Right atrium auricular region (tissue), 2 donors: ENCODE measurements around the gene FCN3. TPM values are rescaled to one million over a fixed set of nuclear protein-coding genes. Genes with fewer than 3 reads are reported as not detected.

Experiments
- DNase-seq: peaks from one replicate; pipeline ENCODE4 v3.0.0-alpha.2; 2019; ENCODE audit warnings: low spot score
- H3K27ac ChIP-seq, 2 donors: fragments of 200-600 bp; sonication (generic); 1 replicate in 1 of 2; 2 replicates in 1 of 2; pipeline ENCODE4 v1.5.1; 2016 to 2019
- H3K27me3 ChIP-seq, 2 donors: fragments of 200-600 bp; sonication (generic); one replicate each; pipeline versions ENCODE4 v1.5.1 to v1.6.0; 2017 to 2019
- H3K36me3 ChIP-seq: fragments of 200-600 bp; sonication (generic); one replicate; pipeline ENCODE4 v1.5.1; 2016
- H3K4me1 ChIP-seq, 2 donors: fragments of 200-600 bp; sonication (generic); one replicate each; pipeline versions ENCODE4 v1.5.1 to v1.6.0; 2017 to 2019
- H3K4me3 ChIP-seq, 2 donors: fragments of 200-600 bp; sonication (generic); 1 replicate in 1 of 2; 2 replicates in 1 of 2; pipeline ENCODE4 v1.5.1; 2017 to 2019; ENCODE audit warnings: mild to moderate bottlenecking in 1 of 2, moderate library complexity in 1 of 2
- H3K9me3 ChIP-seq, 2 donors: fragments of 200-600 bp; sonication (generic); one replicate each; pipeline ENCODE4 v1.5.1; 2019
- CTCF ChIP-seq, 2 donors: fragments of 200-600 bp; sonication (generic); IDR thresholded peaks; one replicate each; pipeline ENCODE4 v1.5.1; 2019; ENCODE audit warnings: antibody characterized with exemption in 2 of 2
- total RNA-seq, 2 donors: library from RNA; depleted of rRNA; stranded (reverse); fragments of >200 nt; gene quantifications; one replicate each; pipeline ENCODE4 v1.1.0, GENCODE V29; 2016

FCN3 gene
- total RNA-seq, 2 donors from 2014 or later = 21.1 to 36.6 TPM

- H3K4me3 ChIP-seq = no peak overlapping the region
- H3K27ac ChIP-seq = peak overlapping the region in 1 of 2 donors; percentile 51
- peaks cover 0 to 36% of the 10 kb centered on the region in 2 donors for H3K4me1 ChIP-seq
- peaks cover 42% of the 10 kb centered on the region for H3K36me3 ChIP-seq
- no peak for TF ChIP-seq CTCF (IDR thresholded peaks at IDR 0.05)
- DNase-seq = no peak
- no peaks in the 10 kb centered on the region for H3K27me3 ChIP-seq
- H3K9me3 ChIP-seq = no peaks in the 10 kb centered on the region
Observed at GRCh38 chr1:27330786-27331185, 43.8 kb downstream of the FCN3 start.

- peaks cover 0 to 53% of the 10 kb centered on the region in 2 donors for H3K4me1 ChIP-seq
- no peak overlapping the region for H3K4me3 ChIP-seq
- H3K27me3 ChIP-seq = no peaks in the 10 kb centered on the region
- TF ChIP-seq CTCF (IDR thresholded peaks at IDR 0.05) = no peak
- H3K27ac ChIP-seq = peak overlapping the region in 1 of 2 donors; percentile 14
- no peak for DNase-seq
- no peaks in the 10 kb centered on the region for H3K9me3 ChIP-seq
- peaks cover 28% of the 10 kb centered on the region for H3K36me3 ChIP-seq
Observed at GRCh38 chr1:27327964-27328363, 46.7 kb downstream of the FCN3 start.

- no peak for TF ChIP-seq CTCF (IDR thresholded peaks at IDR 0.05)
Observed at GRCh38 chr1:27325286-27325685, 49.3 kb downstream of the FCN3 start.

GRCh38 chr1:27322569-27323240 lies 51.9 kb downstream of the FCN3 start:
- no peak for DNase-seq
- H3K36me3 ChIP-seq = peaks cover 10% of the 10 kb centered on the region
- no peak for TF ChIP-seq CTCF (IDR thresholded peaks at IDR 0.05)

More at GRCh38 chr1:27325286-27325685, 49.3 kb downstream of the FCN3 start:
- H3K9me3 ChIP-seq = no peaks in the 10 kb centered on the region
- no peaks in the 10 kb centered on the region for H3K27me3 ChIP-seq
- H3K4me1 ChIP-seq = peaks cover 0 to 45% of the 10 kb centered on the region in 2 donors
- no peak overlapping the region for H3K27ac ChIP-seq
- no peak for DNase-seq
- no peak overlapping the region for H3K4me3 ChIP-seq
- H3K36me3 ChIP-seq = peaks cover 10% of the 10 kb centered on the region

GRCh38 chr1:27321813-27322568 lies 52.6 kb downstream of the FCN3 start, which contains the start of gene TMEM222:
Gene TMEM222, plus strand, starts transcription at chr1:27322163. Its CDS starts 35 bp downstream, at chr1:27322198.
- TF ChIP-seq CTCF (IDR thresholded peaks at IDR 0.05) = peak in 1 of 2 donors; percentile 30
- Histone ChIP-seq H3K27ac (peak within 1 kb of the TSS; percentile 85 to 90), H3K4me3 (peak within 1 kb of the TSS; percentile 74 to 88), H3K27me3 (no peaks in the 10 kb centered on the region), H3K9me3 (no peaks in the 10 kb centered on the region), H3K4me1 (peaks cover 0 to 30% of the 10 kb centered on the region in 2 donors), H3K36me3 (peaks cover 10% of the 10 kb centered on the region)
- peak; percentile 97 for DNase-seq

More at GRCh38 chr1:27322569-27323240, 51.9 kb downstream of the FCN3 start:
- Histone ChIP-seq H3K27me3 (no peaks in the 10 kb centered on the region), H3K27ac (peak overlapping the region; percentile 85 to 90), H3K4me3 (peak overlapping the region; percentile 74 to 88), H3K4me1 (peaks cover 0 to 32% of the 10 kb centered on the region in 2 donors), H3K9me3 (no peaks in the 10 kb centered on the region)

Other genes with a start within 250 kb of the FCN3 start
- gene SLC9A1, start 219.7 kb downstream of the FCN3 start, total RNA-seq = 10 to 100 TPM; 20.0 to 28.3 TPM
- gene WDTC1, start 140.2 kb downstream of the FCN3 start, total RNA-seq = 10 to 100 TPM; 52.0 to 77.9 TPM
- gene TMEM222, start 52.7 kb downstream of the FCN3 start, total RNA-seq = 10 to 100 TPM; 13.6 to 24.3 TPM
- 1 to 10 TPM; 1.3 to 1.8 TPM for gene SYTL1, start 32.8 kb downstream of the FCN3 start, total RNA-seq
- gene MAP3K6, start 7.9 kb downstream of the FCN3 start, total RNA-seq = 10 to 100 TPM; 31.3 to 42.1 TPM
- not detected for gene CD164L2, start 8.5 kb upstream of the FCN3 start, total RNA-seq
- 1 to 10 TPM; 2.9 to 4.4 TPM for gene GPR3, start 17.8 kb upstream of the FCN3 start, total RNA-seq
- gene WASF2, start 115.3 kb upstream of the FCN3 start, total RNA-seq = 10 to 100 TPM; 20.7 to 49.0 TPM
- gene AHDC1, start 229.3 kb upstream of the FCN3 start, total RNA-seq = 10 to 100 TPM; 23.5 to 35.0 TPM